Activated CD4-positive, alpha-beta T cell treated with anti-CD3 and anti-CD28 coated beads for 36 hours (primary cell): Measurements from ENCODE around the gene IRX6. TPM values are rescaled to one million over a fixed set of nuclear protein-coding genes. Genes with fewer than 3 reads are reported as not detected.

Experiments used
- ATAC-seq: fragments of 200-7000 bp; cut with Tn5 transposase; one replicate; pipeline ENCODE4 v1.10.0; 2021; ENCODE audit warnings: mild to moderate bottlenecking, moderate library complexity
- CTCF ChIA-PET: fragments of 350-600 bp; sonication (Branson Sonifier 250); formaldehyde crosslinking; loops from one replicate; lab custom pipeline; 2021; ENCODE audit warnings: antibody characterized with exemption; lab: Charles Lee
- POLR2A ChIA-PET: fragments of 350-600 bp; sonication (Branson Sonifier 250); formaldehyde crosslinking; loops from one replicate; lab custom pipeline; 2021; ENCODE audit warnings: antibody characterized with exemption, inconsistent platforms; lab: Charles Lee
- DNase-seq: peaks from one replicate; pipeline ENCODE4 v3.0.0-alpha.2; 2020
- H3K27ac Mint-ChIP-seq: one replicate; pipeline ENCODE4 v1.8.0; 2021; ENCODE audit warnings: mixed read lengths
- H3K27me3 Mint-ChIP-seq: one replicate; pipeline ENCODE4 v1.8.0; 2021; ENCODE audit warnings: mixed read lengths
- H3K36me3 Mint-ChIP-seq: one replicate; pipeline ENCODE4 v1.8.0; 2021; ENCODE audit warnings: low read depth, mixed read lengths
- H3K4me1 Mint-ChIP-seq: one replicate; pipeline ENCODE4 v1.8.0; 2021; ENCODE audit warnings: mixed read lengths
- H3K4me3 Mint-ChIP-seq: one replicate; pipeline ENCODE4 v1.8.0; 2021; ENCODE audit warnings: mild to moderate bottlenecking, moderate library complexity, mixed read lengths
- H3K9me3 Mint-ChIP-seq: one replicate; pipeline ENCODE4 v1.8.0; 2021; ENCODE audit warnings: low read depth, mixed read lengths
- intact Hi-C, 2 experiments: fragments of 100-400 bp; cut with DNase I in 1 of 2; cut with micrococcal nuclease in 1 of 2; formaldehyde crosslinking; loops; one replicate each; pipeline versions ENCODE4 v1.14.2 to v1.15.1; 2022 to 2024; cut with DNase I, micrococcal nuclease
- total RNA-seq, 2 experiments: library from RNA; stranded (reverse); gene quantifications; one replicate each; pipeline ENCODE4 v1.2.3, GENCODE V29; 2021

IRX6 gene
- total RNA-seq, 2 experiments from 2014 or later: not detected

DNA sequence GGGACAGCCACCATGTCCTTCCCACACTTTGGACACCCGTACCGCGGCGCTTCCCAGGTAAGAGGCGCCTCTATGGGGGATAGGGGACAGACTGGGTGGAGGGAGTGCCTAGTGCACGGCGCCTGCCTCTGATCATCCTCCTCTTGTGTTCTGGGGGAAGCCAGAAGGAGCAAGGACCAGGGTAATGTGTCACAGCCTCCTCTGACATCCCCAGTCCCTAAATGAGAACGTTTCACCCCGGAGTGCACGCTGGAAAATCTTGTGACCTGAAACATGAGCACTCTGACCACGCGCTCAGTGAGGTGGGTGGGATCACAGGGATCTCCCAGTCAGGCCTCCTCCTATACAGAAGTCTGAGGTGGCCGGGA, 1.1 kb downstream of the IRX6 start:
- ChIA-PET CTCF (interaction anchor here (0.9 kb wide), 1 partner anchor 13 kb away, joined by 3 read pairs; no protein-coding TSS in a partner anchor), POLR2A (no interaction called here)
- intact Hi-C loops: no loop called here
- H3K27ac Mint-ChIP-seq: no peak overlapping the region
- ATAC-seq (no peak), DNase-seq (no peak)
- H3K27me3 Mint-ChIP-seq: peaks cover 42% of the 10 kb centered on the region
- H3K9me3 Mint-ChIP-seq: no peaks in the 10 kb centered on the region
- no peak overlapping the region for H3K4me3 Mint-ChIP-seq
- H3K4me1 Mint-ChIP-seq: no peaks in the 10 kb centered on the region
- no peaks in the 10 kb centered on the region for H3K36me3 Mint-ChIP-seq

DNA sequence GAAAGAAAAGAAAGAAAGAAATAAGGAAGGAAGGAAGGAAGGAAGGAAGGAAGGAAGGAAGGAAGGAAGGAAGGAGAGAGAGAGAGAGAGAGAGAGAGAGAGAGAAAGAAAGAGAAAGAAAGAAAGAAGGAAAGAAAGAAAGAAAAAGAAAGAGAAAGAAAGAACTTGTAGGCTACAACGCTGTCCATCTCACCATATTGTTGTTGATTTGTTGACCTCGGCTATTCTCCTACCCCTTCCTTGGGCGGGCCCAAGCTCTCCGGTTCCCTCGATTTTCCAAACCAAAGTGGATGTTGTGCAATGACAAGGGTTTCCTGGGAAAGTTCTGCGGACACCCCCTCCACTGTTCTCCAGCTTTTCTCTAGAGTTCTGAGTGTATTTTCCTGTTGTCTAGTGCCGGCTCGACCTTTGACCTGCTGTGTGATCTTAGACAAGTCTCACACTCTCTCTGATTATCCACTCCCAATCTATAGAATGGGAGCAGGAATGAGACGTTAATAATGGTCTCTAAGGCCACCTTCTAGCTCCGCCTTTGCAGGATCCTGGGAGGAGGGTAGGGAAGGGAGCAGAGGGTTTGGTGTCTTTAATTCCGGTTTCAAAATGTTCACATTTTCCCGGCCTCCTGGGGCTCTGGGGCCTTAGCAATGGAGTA, 1.6 kb downstream of the IRX6 start:
- no peak for DNase-seq
- CTCF ChIA-PET: interaction anchor here (0.9 kb wide), 1 partner anchor 13 kb away, joined by 3 read pairs; no protein-coding TSS in a partner anchor
- no peaks in the 10 kb centered on the region for H3K36me3 Mint-ChIP-seq
- H3K4me3 Mint-ChIP-seq: no peak overlapping the region
- POLR2A ChIA-PET: no interaction called here
- H3K27me3 Mint-ChIP-seq: peaks cover 47% of the 10 kb centered on the region
- no peak overlapping the region for H3K27ac Mint-ChIP-seq
- no peaks in the 10 kb centered on the region for H3K9me3 Mint-ChIP-seq
- intact Hi-C loops: no loop called here
- ATAC-seq: no peak
- H3K4me1 Mint-ChIP-seq: no peaks in the 10 kb centered on the region

DNA sequence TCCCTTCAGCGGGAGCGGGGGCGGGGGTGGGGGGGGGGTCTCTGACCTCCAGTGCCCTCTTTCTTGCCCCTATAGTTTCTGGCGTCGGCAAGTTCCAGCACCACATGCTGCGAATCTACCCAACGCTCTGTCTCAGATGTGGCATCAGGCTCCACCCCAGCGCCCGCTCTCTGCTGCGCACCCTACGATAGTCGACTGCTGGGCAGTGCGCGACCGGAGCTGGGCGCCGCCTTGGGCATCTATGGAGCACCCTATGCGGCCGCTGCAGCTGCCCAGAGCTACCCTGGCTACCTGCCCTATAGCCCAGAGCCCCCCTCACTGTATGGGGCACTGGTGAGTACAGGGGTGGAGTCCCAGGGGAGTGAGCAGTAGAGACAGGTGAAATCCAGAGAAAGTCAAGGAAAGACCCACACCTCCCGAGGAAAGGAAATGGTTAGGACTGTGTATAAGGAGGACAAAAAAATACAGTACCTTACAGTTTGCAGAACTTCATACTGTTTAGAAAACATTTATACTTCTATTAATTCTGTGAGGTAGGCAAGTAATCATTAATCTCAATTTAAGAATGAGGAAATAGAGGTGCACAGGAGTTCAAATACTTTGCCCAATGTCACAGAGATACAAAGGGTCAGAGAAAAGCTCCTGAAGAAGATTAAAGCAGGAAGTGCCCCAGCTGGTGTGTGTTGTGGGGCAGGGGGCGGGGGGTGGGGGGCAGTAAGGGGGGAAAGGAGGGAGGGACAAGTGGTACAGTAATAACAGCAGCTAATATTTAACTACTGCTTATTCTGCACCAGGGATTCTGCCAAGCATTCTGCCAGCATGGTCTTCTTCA, 2.5 kb downstream of the IRX6 start:
- ATAC-seq (no peak), DNase-seq (no peak)
- peaks cover 53% of the 10 kb centered on the region for H3K27me3 Mint-ChIP-seq
- no peak overlapping the region for H3K27ac Mint-ChIP-seq
- intact Hi-C loops: no loop called here
- no peaks in the 10 kb centered on the region for H3K4me1 Mint-ChIP-seq
- POLR2A ChIA-PET: no interaction called here
- H3K9me3 Mint-ChIP-seq: no peaks in the 10 kb centered on the region
- CTCF ChIA-PET: no interaction called here
- H3K4me3 Mint-ChIP-seq: no peak overlapping the region
- H3K36me3 Mint-ChIP-seq: no peaks in the 10 kb centered on the region

DNA sequence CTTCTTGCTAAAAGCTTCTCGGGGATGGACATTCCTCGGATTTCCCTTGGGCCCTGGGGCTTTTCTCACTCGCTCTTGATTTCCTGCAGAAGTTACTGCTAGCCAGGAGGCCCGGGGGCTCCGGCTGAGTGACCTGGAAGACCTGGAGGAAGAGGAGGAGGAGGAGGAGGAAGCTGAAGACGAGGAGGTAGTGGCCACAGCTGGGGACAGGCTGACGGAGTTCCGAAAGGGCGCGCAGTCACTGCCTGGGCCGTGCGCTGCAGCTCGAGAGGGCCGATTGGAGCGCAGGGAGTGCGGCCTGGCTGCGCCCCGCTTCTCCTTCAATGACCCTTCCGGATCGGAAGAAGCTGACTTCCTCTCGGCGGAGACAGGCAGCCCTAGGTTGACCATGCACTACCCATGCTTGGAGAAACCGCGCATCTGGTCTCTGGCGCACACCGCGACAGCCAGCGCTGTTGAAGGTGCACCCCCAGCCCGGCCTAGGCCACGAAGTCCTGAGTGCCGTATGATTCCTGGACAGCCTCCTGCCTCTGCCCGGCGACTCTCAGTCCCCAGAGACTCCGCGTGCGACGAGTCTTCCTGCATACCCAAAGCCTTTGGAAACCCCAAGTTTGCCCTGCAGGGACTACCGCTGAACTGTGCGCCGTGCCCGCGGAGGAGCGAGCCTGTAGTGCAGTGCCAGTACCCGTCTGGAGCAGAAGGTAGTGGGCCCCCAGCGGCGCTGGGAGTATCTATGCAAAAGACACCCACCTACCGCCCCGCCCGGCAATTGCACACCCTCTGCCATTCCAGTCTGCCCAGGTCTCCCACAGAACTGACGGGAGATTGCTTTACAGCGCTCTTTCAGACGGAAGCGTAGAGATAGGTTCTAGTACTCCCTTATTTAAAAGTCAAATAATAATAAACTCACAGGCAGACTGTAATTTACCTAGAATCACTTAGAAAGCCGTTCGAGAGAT, 4.9 kb downstream of the IRX6 start:
- Mint-ChIP-seq H3K4me1 (no peaks in the 10 kb centered on the region), H3K27me3 (peaks cover 63% of the 10 kb centered on the region), H3K4me3 (no peak overlapping the region), H3K9me3 (no peaks in the 10 kb centered on the region), H3K27ac (no peak overlapping the region), H3K36me3 (no peaks in the 10 kb centered on the region)
- POLR2A ChIA-PET: no interaction called here
- ATAC-seq (no peak), DNase-seq (no peak)
- intact Hi-C loops: no loop called here
- CTCF ChIA-PET: no interaction called here

DNA sequence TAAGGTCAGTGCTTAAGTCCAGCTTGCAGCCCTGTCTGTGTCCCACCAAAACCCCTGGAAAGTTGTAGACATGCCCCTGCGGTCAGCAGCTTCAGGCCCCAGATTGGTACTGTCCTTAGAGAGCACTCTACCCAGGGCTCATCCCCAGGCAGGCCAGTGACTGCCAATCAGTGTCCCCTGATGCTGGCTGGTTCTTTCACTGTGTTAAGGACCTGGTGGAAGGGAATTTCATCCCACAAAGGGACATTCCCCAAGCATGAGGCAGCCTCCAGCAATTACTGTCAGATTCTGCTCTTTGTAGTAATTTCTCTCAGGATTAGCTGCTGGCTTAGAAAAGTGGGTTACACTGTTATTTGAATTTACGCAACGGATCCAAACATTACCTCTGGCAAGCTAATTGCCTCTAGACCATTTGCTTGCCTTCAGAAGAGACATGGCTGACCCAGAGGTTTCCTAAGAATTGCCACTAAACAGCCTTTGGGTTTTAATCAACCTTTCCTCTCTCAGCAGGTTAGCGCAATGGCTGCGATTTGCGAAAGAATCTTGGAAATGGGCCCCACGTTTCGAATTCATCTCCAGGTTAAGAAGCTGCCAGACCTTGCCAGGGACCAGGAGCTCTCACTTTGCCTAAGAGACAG, 5.9 kb downstream of the IRX6 start:
- Mint-ChIP-seq H3K27me3 (peaks cover 65% of the 10 kb centered on the region), H3K4me3 (no peak overlapping the region), H3K36me3 (no peaks in the 10 kb centered on the region), H3K4me1 (no peaks in the 10 kb centered on the region), H3K9me3 (no peaks in the 10 kb centered on the region), H3K27ac (no peak overlapping the region)
- POLR2A ChIA-PET: no interaction called here
- CTCF ChIA-PET: interaction anchor here (0.7 kb wide), 1 partner anchor 1279 kb away, joined by 3 read pairs; no protein-coding TSS in a partner anchor
- ATAC-seq (no peak), DNase-seq (no peak)
- intact Hi-C loops: loop anchor here in 1 of 2 experiments (5.0 kb wide), 2 partner anchors 393 to 1043 kb away; partner anchors contain the start of gene IRX3

DNA sequence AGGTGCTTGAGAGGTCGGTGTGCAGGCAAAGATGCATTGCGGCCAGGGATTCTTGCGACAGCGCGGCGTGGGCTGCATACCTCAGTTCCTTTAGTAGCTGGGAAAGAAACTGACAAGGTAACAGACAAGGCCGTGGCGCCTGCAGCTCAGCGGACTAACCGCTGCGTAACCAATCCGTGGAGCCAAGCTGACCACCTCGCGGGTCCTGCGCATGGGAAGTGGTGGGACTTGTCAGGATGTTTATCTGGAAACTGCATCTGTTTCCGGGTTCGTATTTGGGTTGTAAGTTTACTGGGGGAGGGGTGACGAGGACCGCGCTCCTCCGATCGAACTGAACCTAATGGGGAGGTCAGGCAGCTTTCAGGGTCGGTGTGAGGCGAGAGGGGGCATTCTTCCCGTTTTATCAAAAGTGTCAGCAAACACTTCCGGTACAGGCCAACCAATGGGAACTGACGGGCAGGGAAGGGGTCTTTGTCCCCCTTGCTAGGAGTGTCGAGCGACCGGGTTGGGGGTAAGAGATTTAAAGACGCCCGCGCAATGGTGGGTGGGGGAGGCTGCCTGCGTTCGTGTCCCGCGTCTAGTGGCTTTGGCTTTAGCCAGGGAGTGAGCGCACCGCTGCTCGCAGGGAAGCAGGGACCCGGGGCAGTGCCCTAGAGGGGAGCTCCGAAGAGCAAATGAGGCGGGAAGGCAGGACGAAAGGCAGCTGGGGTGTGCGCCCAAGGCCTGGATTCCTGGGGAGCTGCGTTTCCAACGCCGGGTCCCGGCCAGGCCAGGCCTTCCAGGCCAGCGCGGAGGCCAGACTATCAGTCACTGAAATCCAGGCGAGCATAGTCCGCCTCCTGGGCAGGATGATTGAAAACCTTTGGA, 7.0 kb downstream of the IRX6 start:
- H3K27me3 Mint-ChIP-seq: peaks cover 60% of the 10 kb centered on the region
- no peaks in the 10 kb centered on the region for H3K4me1 Mint-ChIP-seq
- H3K27ac Mint-ChIP-seq: no peak overlapping the region
- ChIA-PET CTCF (interaction anchor here (0.7 kb wide), 2 partner anchors 1280 to 1523 kb away, joined by 3 read pairs; no protein-coding TSS in a partner anchor), POLR2A (no interaction called here)
- intact Hi-C loops: loop anchor here in 1 of 2 experiments (5.0 kb wide), 2 partner anchors 394 to 1044 kb away; partner anchors contain the start of gene IRX3
- no peaks in the 10 kb centered on the region for H3K36me3 Mint-ChIP-seq
- H3K4me3 Mint-ChIP-seq: no peak overlapping the region
- ATAC-seq (no peak), DNase-seq (no peak)
- no peaks in the 10 kb centered on the region for H3K9me3 Mint-ChIP-seq

GRCh38 chr16:55331648-55332185, 7.7 kb downstream of the IRX6 start:
- Mint-ChIP-seq H3K36me3 (no peaks in the 10 kb centered on the region), H3K9me3 (no peaks in the 10 kb centered on the region), H3K4me3 (no peak overlapping the region), H3K4me1 (no peaks in the 10 kb centered on the region), H3K27me3 (peaks cover 56% of the 10 kb centered on the region), H3K27ac (no peak overlapping the region)
- DNase-seq (no peak), ATAC-seq (no peak)
- POLR2A ChIA-PET: no interaction called here
- CTCF ChIA-PET: interaction anchor here (0.7 kb wide), 1 partner anchor 1524 kb away, joined by 3 read pairs; no protein-coding TSS in a partner anchor
- intact Hi-C loops: loop anchor here in 1 of 2 experiments (5.0 kb wide), 2 partner anchors 394 to 1044 kb away; partner anchors contain the start of gene IRX3

DNA sequence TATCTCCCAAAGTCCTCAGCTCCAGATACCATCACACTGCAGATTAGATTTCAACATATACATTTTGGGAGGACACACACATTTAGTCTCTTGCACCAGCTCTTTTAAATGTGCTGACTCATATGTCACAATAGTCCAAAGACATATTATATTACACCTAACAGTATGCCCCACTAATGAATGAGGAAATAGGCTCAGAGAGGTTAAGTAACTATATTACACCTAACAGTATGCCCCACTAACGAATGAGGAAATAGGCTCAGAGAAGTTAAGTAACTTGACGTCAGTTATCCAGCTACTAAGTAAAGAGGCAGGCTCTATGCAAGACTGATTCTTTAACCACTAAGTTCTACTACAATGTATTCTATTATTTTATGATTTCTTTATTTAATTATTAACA, 9.7 kb downstream of the IRX6 start:
- no peaks in the 10 kb centered on the region for H3K4me1 Mint-ChIP-seq
- no peak overlapping the region for H3K4me3 Mint-ChIP-seq
- no peaks in the 10 kb centered on the region for H3K9me3 Mint-ChIP-seq
- ChIA-PET CTCF (no interaction called here), POLR2A (no interaction called here)
- peaks cover 45% of the 10 kb centered on the region for H3K27me3 Mint-ChIP-seq
- no peaks in the 10 kb centered on the region for H3K36me3 Mint-ChIP-seq
- DNase-seq: no peak
- ATAC-seq: no peak
- intact Hi-C loops: loop anchor here in 1 of 2 experiments (5.0 kb wide), 2 partner anchors 396 to 1046 kb away; partner anchors contain the start of gene IRX3
- no peak overlapping the region for H3K27ac Mint-ChIP-seq

GRCh38 chr16:55338646-55339045, 14.6 kb downstream of the IRX6 start:
- ATAC-seq (no peak), DNase-seq (no peak)
- intact Hi-C loops: no loop called here
- Mint-ChIP-seq H3K4me3 (no peak overlapping the region), H3K27me3 (peaks cover 17% of the 10 kb centered on the region), H3K9me3 (no peaks in the 10 kb centered on the region), H3K36me3 (no peaks in the 10 kb centered on the region), H3K4me1 (no peaks in the 10 kb centered on the region), H3K27ac (no peak overlapping the region)
- POLR2A ChIA-PET: no interaction called here
- CTCF ChIA-PET: interaction anchor here (0.9 kb wide), 1 partner anchor 13 kb away, joined by 3 read pairs; no protein-coding TSS in a partner anchor

- Mint-ChIP-seq H3K27me3 (peaks cover 15% of the 10 kb centered on the region), H3K36me3 (no peaks in the 10 kb centered on the region), H3K9me3 (no peaks in the 10 kb centered on the region), H3K27ac (no peak overlapping the region), H3K4me3 (no peak overlapping the region), H3K4me1 (no peaks in the 10 kb centered on the region)
- intact Hi-C loops: no loop called here
- ATAC-seq (no peak), DNase-seq (no peak)
- POLR2A ChIA-PET: no interaction called here
- CTCF ChIA-PET: no interaction called here
Measured at GRCh38 chr16:55340445-55340844, 16.4 kb downstream of the IRX6 start.
